Fibroblast of lung (primary cell): ENCODE results near the gene PXMP4.

ENCODE experiments used
- EZH2 ChIP-seq: IDR thresholded peaks from 2 replicates; pipeline ENCODE4 v1.5.1; 2012; ENCODE audit warnings: low read length, control low read depth, mild to moderate bottlenecking; ENCODE audit errors: missing control alignments
- TF ChIP-seq, protein P1 (sequence below), 2 donors: IDR thresholded peaks in 1 of 2; conservative IDR thresholded peaks in 1 of 2; 1 replicate in 1 of 2; 2 replicates in 1 of 2; pipeline ENCODE4 v1.5.1; 2011 to 2012; ENCODE audit warnings: low read length in 2 of 2, control low read depth in 1 of 2, inconsistent platforms in 1 of 2, low read depth in 1 of 2, mild to moderate bottlenecking in 1 of 2

- TF ChIP-seq, protein P1, sequence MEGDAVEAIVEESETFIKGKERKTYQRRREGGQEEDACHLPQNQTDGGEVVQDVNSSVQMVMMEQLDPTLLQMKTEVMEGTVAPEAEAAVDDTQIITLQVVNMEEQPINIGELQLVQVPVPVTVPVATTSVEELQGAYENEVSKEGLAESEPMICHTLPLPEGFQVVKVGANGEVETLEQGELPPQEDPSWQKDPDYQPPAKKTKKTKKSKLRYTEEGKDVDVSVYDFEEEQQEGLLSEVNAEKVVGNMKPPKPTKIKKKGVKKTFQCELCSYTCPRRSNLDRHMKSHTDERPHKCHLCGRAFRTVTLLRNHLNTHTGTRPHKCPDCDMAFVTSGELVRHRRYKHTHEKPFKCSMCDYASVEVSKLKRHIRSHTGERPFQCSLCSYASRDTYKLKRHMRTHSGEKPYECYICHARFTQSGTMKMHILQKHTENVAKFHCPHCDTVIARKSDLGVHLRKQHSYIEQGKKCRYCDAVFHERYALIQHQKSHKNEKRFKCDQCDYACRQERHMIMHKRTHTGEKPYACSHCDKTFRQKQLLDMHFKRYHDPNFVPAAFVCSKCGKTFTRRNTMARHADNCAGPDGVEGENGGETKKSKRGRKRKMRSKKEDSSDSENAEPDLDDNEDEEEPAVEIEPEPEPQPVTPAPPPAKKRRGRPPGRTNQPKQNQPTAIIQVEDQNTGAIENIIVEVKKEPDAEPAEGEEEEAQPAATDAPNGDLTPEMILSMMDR (conservative IDR thresholded peaks at IDR 0.05 in 1 of 2, IDR thresholded peaks at IDR 0.05 in 1 of 2; ENCODE audit: low read depth in 1 of 2, low read length in 2 of 2): no peak
- no peak for TF ChIP-seq EZH2
Measured at GRCh38 chr20:33702861-33703260, 17.2 kb downstream of the PXMP4 start.
